GM15510 (cell line): ENCODE measurements around the gene ANKRD34C.

Source experiments
- POLR2A ChIP-seq: IDR thresholded peaks from 3 replicates; pipeline ENCODE4 v1.6.1; 2011; ENCODE audit warnings: borderline replicate concordance; ENCODE audit not compliant: insufficient read length; ENCODE audit errors: extremely low read depth

Gene ANKRD34C

GRCh38 chr15:79282371-79283251 lies at the start of gene ANKRD34C:
Gene ANKRD34C (plus strand): TSS chr15:79282722. CDS start chr15:79293285, 10,563 bp downstream.
- no peak for TF ChIP-seq POLR2A

GRCh38 chr15:79233236-79233635 lies 49.3 kb upstream of the ANKRD34C start:
- no peak for TF ChIP-seq POLR2A

- TF ChIP-seq POLR2A = no peak
These were observed 42.5 kb upstream of the ANKRD34C start for GRCh38 chr15:79240036-79240435.

- TF ChIP-seq POLR2A = no peak
These were observed 38.8 kb upstream of the ANKRD34C start for GRCh38 chr15:79243723-79244122.

- TF ChIP-seq POLR2A = no peak
These were observed 37.6 kb upstream of the ANKRD34C start for GRCh38 chr15:79244876-79245275.

- TF ChIP-seq POLR2A = no peak
These were observed 34.3 kb upstream of the ANKRD34C start for GRCh38 chr15:79248183-79248582.

- no peak for TF ChIP-seq POLR2A
These were observed 25.1 kb upstream of the ANKRD34C start for GRCh38 chr15:79257454-79257853.

- TF ChIP-seq POLR2A = no peak
These were observed 20.7 kb upstream of the ANKRD34C start for GRCh38 chr15:79261836-79262235.

- TF ChIP-seq POLR2A = no peak
These were observed 17.4 kb upstream of the ANKRD34C start for GRCh38 chr15:79265167-79265566.

- TF ChIP-seq POLR2A = no peak
These were observed 16.4 kb upstream of the ANKRD34C start for GRCh38 chr15:79265987-79266579.

- no peak for TF ChIP-seq POLR2A
These were observed 928 bp downstream of the ANKRD34C start for GRCh38 chr15:79283252-79284048.

GRCh38 chr15:79290642-79291275 lies 8.2 kb downstream of the ANKRD34C start:
- TF ChIP-seq POLR2A = no peak

- no peak for TF ChIP-seq POLR2A
These were observed 9.5 kb downstream of the ANKRD34C start for GRCh38 chr15:79292011-79292410.

GRCh38 chr15:79294075-79294474 lies 11.6 kb downstream of the ANKRD34C start:
- TF ChIP-seq POLR2A = no peak

GRCh38 chr15:79296583-79296982 lies 14.1 kb downstream of the ANKRD34C start:
- TF ChIP-seq POLR2A = no peak
